Measurements from ENCODE around the gene CDH2.

The CDH2 gene

GRCh38 chr18:28127228-28127627, 49.7 kb downstream of the CDH2 start:
- no peak for DNase-seq (ENCODE audit: low spot score)

DNA sequence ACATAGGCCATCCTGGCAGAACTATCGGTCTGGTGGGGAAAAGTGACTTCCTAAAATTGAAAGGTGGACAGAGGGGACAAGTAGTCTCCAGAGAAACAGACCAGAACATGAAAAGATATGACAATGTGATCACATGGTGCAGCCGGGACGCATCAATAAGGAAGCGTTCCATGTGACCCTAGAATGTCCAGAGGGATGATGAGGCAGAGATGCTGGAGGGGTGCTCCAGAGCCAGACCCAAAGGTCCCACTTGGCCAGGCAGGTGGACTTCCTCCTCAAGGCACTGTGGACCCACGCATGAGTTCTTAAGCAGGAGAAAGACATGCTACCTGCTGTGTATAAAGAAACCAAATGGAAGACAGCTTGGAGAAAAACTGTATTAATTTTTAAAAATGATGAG, 50.2 kb downstream of the CDH2 start:
- no peak for DNase-seq (ENCODE audit: low spot score)

GRCh38 chr18:28125051-28125450, 51.9 kb downstream of the CDH2 start:
- no peak for DNase-seq (ENCODE audit: low spot score)

- DNase-seq (ENCODE audit: low spot score) = no peak
These were observed 52.5 kb downstream of the CDH2 start for GRCh38 chr18:28124131-28125029.

- no peak for DNase-seq (ENCODE audit: low spot score)
These were observed 53.4 kb downstream of the CDH2 start for GRCh38 chr18:28123401-28124030.

GRCh38 chr18:28120828-28121515, 56.0 kb downstream of the CDH2 start:
- no peak for DNase-seq (ENCODE audit: low spot score)

- DNase-seq (ENCODE audit: low spot score) = no peak
These were observed 60.5 kb downstream of the CDH2 start for GRCh38 chr18:28116461-28116860.

GRCh38 chr18:28115149-28115550, 61.8 kb downstream of the CDH2 start:
- DNase-seq (ENCODE audit: low spot score) = no peak

DNA sequence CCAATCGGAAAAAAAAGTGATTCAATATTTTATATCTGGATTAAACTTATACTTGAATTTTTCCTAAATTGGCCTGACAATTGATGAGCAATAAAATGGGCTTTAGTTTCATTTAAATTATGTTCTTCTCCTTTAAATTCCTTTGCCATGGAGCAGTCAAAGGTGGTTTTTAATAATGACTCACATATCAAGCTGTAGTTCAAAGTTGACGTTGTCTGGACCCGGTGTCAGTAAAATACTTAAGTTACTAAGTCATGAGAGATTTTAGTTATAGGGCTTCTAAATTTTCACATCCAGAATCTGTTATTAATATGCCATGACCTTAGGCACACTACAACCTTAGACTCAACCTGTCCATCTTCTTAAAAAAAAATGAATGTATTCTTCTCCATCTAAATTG, 62.5 kb downstream of the CDH2 start:
- no peak for DNase-seq (ENCODE audit: low spot score)

DNA sequence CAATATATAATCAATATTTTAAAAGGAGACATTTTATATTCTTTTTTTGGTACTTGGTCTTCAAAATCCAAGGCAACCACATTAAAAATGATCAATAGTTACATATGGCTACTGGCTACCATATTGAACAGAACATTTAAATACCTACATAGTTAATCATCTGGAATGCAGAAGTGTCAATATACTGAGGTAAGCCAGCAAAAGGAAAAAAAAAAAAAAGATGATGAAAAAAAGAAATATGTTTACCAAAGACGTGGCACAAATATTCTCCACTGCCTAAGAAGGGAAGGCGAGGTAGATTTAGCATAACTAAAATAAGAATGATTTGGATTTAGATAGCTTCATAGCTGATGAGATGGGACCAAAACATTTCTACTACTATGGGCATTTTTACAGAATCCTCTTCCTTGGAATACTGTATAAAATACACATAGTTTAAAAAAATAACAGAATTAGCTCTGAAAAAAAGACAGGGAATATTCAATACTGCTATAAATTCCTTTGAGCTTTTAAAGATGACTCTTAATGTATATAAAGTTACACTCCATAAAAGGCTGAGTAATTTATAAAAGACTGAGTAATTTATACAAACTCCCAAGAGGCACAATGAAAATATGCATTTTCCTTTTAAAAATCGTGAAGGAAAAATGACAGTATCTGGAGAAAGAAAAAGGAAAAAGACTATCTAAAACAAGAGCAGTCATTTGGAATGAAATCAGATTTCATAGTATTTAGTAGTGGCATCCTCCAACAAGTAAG, 63.5 kb downstream of the CDH2 start:
- no peak for DNase-seq (ENCODE audit: low spot score)

- no peak for DNase-seq (ENCODE audit: low spot score)
These were observed 64.9 kb downstream of the CDH2 start for GRCh38 chr18:28112056-28112470.

GRCh38 chr18:28110924-28111323, 66.0 kb downstream of the CDH2 start:
- DNase-seq (ENCODE audit: low spot score) = no peak

DNA sequence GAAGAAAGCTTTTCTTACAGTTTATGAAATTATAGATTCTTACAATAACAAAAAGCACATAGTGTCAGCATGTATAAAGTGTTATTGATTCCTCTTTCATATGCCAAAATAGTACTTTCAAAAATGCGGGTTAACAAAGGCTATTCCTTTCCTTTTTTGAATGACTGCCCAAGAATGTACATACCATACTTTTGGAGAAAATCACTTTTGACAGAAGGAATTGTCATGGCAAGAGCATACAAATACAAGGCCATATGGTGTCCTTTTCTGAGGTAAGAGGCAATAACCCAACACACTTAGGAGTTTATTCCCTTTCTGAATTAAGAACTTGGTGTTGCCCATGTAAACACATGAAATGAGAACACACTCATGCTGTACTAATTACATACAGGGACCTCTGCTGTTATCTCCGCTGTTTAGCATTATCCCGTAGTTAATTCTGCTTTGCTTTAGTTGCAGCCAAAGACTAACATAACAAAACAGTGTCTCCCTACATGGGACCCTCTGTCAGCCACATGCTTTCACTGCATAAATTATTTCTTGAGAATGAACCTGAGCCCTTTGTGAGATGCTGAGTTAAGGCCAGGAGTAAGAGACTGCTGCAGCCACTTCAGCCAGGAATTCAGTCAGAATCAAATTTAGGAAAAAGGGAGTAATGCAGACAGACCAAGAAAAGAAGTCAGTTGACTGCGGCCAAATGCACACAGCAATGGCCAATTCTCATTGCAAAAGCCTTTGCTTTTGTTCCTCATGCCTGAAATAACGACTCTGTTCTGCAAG, 67.0 kb downstream of the CDH2 start:
- no peak for DNase-seq (ENCODE audit: low spot score)

- no peak for DNase-seq (ENCODE audit: low spot score)
These were observed 68.1 kb downstream of the CDH2 start for GRCh38 chr18:28108814-28109213.

- no peak for DNase-seq (ENCODE audit: low spot score)
These were observed 68.7 kb downstream of the CDH2 start for GRCh38 chr18:28108254-28108653.

DNA sequence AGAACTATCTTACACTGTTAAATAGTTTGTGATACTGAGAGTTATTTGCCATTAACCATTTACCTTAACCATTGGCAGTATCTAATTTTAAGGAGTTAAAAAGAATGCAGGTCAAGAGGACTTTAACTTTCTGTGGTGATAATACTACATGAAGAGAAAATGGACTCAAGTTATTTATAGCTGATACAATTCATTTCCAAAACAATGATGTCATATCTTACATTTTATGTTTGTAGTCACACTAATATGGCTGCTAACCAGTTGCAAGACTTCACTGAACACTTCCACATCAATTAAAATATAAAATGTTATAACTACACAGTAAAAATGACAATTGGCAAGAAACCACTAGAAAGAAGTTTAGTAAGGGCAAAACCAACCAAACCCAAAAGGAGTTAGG, 77.7 kb downstream of the CDH2 start:
- DNase-seq (ENCODE audit: low spot score) = no peak

- DNase-seq (ENCODE audit: low spot score) = no peak
These were observed 81.3 kb downstream of the CDH2 start for GRCh38 chr18:28095631-28096030.

GRCh38 chr18:28095041-28095440, 81.9 kb downstream of the CDH2 start:
- DNase-seq (ENCODE audit: low spot score) = no peak

GRCh38 chr18:28091197-28091596, 85.7 kb downstream of the CDH2 start:
- DNase-seq (ENCODE audit: low spot score) = no peak

DNA sequence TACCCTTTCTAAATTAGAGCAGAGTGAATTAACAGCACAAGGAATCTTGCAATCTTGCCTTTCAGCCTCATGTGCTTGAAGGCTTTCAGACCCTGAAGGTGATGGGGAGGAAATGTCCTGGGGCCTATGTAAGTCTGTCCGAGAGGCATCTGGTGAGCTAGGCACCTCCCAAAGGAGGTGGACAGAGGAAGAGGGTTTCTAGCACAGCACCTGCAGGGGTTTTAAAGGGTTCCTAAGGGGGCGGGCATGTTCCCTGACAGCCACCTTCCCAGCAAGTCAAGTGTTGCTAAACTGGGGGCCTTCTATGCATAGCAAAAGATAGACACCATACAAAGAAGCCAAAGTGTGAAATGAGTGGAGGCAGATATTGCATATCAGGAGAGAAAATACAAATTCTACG, 88.5 kb downstream of the CDH2 start:
- no peak for DNase-seq (ENCODE audit: low spot score)
